ENCODE data around the gene SLIT3. TPM values are rescaled to one million over a fixed set of nuclear protein-coding genes. Genes with fewer than 3 reads are reported as not detected.

The SLIT3 gene
- total RNA-seq, 1 experiment from 2014 or later: 0.92 TPM

DNA sequence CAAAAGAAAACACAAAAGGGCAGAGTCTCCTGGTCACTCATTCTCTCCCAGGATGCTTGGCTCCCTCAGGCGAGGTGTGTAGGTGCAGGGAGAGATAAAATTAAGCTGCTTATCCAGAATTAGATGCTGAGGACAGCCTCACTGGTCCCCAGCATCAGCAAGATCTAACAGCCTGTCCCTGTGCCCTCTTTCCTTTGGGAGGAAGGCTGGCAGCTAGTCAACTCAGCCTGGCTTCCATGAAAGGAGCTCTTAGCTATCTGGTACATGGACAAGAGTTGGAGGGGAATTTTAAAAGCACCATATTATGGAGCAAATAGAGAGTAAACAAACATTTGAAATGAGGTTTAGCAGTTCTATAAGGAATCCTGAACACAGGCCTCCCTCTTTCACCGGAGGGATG is 523.3 kb downstream of the SLIT3 start:
- Histone ChIP-seq H3K14ac (ENCODE audit: insufficient read depth, low read length) (no peak overlapping the region), H2AFZ (ENCODE audit: low read length) (no peak overlapping the region), H3K9ac (ENCODE audit: extremely low read depth, insufficient read length, low read length) (no peak overlapping the region), H4K91ac (ENCODE audit: insufficient read length, low read depth, low read length) (no peak overlapping the region), H3K4ac (ENCODE audit: low read depth, low read length) (no peak overlapping the region), H2BK120ac (ENCODE audit: low read depth, low read length, poor library complexity, severe bottlenecking) (no peak overlapping the region), H3K79me1 (ENCODE audit: insufficient read depth, low read depth, low read length, poor library complexity, severe bottlenecking) (no peaks in the 10 kb centered on the region), H2BK20ac (ENCODE audit: low read depth, low read length, poor library complexity, severe bottlenecking) (no peak overlapping the region), H3T11ph (ENCODE audit: low read length) (no peak overlapping the region), H3K56ac (ENCODE audit: insufficient read length, low read depth, low read length) (no peak overlapping the region), H3K4me1 (ENCODE audit: insufficient read depth, low read length) (0 out of 2 replicates have a peak, but pooled peaks cover 3% of the 10 kb centered on the region), H3K27ac (ENCODE audit: insufficient read length, low read depth, low read length) (no peak overlapping the region), H3K4me2 (ENCODE audit: insufficient read depth, insufficient read length, low read length) (no peak overlapping the region), H4K8ac (replicated peaks; ENCODE audit: insufficient read length, low read depth, low read length) (no peak overlapping the region), H2BK5ac (ENCODE audit: insufficient read length, low read length) (no peak overlapping the region), H3K23me2 (ENCODE audit: insufficient read length, low read depth, low read length, poor library complexity, severe bottlenecking) (no peaks in the 10 kb centered on the region), H2BK15ac (ENCODE audit: low read depth, low read length) (no peak overlapping the region), H3K9me3 (ENCODE audit: control insufficient read depth, low read depth, low read length) (no peaks in the 10 kb centered on the region), H3K27me3 (ENCODE audit: insufficient read depth, low read length) (no peaks in the 10 kb centered on the region), H2BK12ac (ENCODE audit: insufficient read length, low read depth, low read length) (no peak overlapping the region), H4K5ac (ENCODE audit: insufficient read length, low read depth, low read length) (no peak overlapping the region), H4K20me1 (ENCODE audit: control insufficient read depth, insufficient read depth, insufficient read length) (no peaks in the 10 kb centered on the region), H3K79me2 (ENCODE audit: insufficient read depth, low read length) (no peaks in the 10 kb centered on the region), H3K18ac (ENCODE audit: insufficient read length, low read depth, low read length) (no peak overlapping the region), H3K23ac (ENCODE audit: insufficient read length, low read depth, low read length) (no peak overlapping the region), H2AK5ac (ENCODE audit: insufficient read length, low read length) (no peak overlapping the region)
- Mint-ChIP-seq H3K9me3 (no peaks in the 10 kb centered on the region), H3K4me1 (peaks cover 4 to 12% of the 10 kb centered on the region in 2 experiments), H3K27me3 (ENCODE audit: low read depth) (peaks cover 20% of the 10 kb centered on the region), H3K36me3 (ENCODE audit: insufficient read depth in 1 of 3, low read depth in 3 of 3) (no peaks in the 10 kb centered on the region), H3K27ac (no peak overlapping the region), H3K4me3 (no peak overlapping the region)
- DNase-seq: no peak
- no CpG with 5 or more reads among the region's 2 CpGs for WGBS (ENCODE audit: extremely low coverage, insufficient read length, low lambda C conversion rate)
- TF ChIP-seq, protein P1, sequence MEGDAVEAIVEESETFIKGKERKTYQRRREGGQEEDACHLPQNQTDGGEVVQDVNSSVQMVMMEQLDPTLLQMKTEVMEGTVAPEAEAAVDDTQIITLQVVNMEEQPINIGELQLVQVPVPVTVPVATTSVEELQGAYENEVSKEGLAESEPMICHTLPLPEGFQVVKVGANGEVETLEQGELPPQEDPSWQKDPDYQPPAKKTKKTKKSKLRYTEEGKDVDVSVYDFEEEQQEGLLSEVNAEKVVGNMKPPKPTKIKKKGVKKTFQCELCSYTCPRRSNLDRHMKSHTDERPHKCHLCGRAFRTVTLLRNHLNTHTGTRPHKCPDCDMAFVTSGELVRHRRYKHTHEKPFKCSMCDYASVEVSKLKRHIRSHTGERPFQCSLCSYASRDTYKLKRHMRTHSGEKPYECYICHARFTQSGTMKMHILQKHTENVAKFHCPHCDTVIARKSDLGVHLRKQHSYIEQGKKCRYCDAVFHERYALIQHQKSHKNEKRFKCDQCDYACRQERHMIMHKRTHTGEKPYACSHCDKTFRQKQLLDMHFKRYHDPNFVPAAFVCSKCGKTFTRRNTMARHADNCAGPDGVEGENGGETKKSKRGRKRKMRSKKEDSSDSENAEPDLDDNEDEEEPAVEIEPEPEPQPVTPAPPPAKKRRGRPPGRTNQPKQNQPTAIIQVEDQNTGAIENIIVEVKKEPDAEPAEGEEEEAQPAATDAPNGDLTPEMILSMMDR (conservative IDR thresholded peaks at IDR 0.05): no peak
